GM18507 (cell line): ENCODE measurements around the gene CNPY2.
"Not testable (repeated sequence)": the region's sequence is repeated elsewhere in the genome, so short reads cannot be mapped to it uniquely, and the experiment has no call there.

Experiments used
- DNase-seq: peaks from one replicate; pipeline ENCODE4 v3.0.0; 2011; ENCODE audit warnings: low read depth; ENCODE audit not compliant: insufficient read length; ENCODE audit errors: extremely low spot score
- FAIRE-seq: peaks from 2 replicates; lab custom pipeline; 2011; peaks lifted over from hg19 to GRCh38; lab: Jason Lieb, UNC

CNPY2 gene

GRCh38 chr12:56315622-56316473, at the start of gene CNPY2:
Gene CNPY2, minus strand, starts transcription at chr12:56315988. Its CDS starts 771 bp downstream, at chr12:56315217.
- DNase-seq (peak; percentile 90), FAIRE-seq (peak; percentile 99)

GRCh38 chr12:56362130-56363059, 46.6 kb upstream of the CNPY2 start, which contains the start of gene APOF:
Gene APOF, minus strand, starts transcription at chr12:56362857. Its CDS starts 112 bp downstream, at chr12:56362745.
- DNase-seq (no peak), FAIRE-seq (no peak)

GRCh38 chr12:56361487-56362129, 45.8 kb upstream of the CNPY2 start:
- no peak for DNase-seq
- no peak for FAIRE-seq

- FAIRE-seq, result peak; percentile 99
- peak; percentile 90 for DNase-seq
Measured at GRCh38 chr12:56359851-56360767, 44.3 kb upstream of the CNPY2 start, which contains the start of gene STAT2. Gene STAT2, minus strand, starts transcription at chr12:56360107. Its CDS starts 3,536 bp downstream, at chr12:56356571.

GRCh38 chr12:56358836-56359532, 43.2 kb upstream of the CNPY2 start:
- no peak for DNase-seq
- peak; percentile 83 for FAIRE-seq

GRCh38 chr12:56351325-56351724, 35.5 kb upstream of the CNPY2 start:
- DNase-seq (no peak), FAIRE-seq (no peak)

- FAIRE-seq, result no peak
- no peak for DNase-seq
Measured at GRCh38 chr12:56350662-56351061, 34.9 kb upstream of the CNPY2 start.

- no peak for FAIRE-seq
Measured at GRCh38 chr12:56348776-56349175, 33.0 kb upstream of the CNPY2 start.

GRCh38 chr12:56347255-56347654, 31.5 kb upstream of the CNPY2 start:
- DNase-seq, result not testable (repeated sequence)
- peak; percentile 54 for FAIRE-seq

More at GRCh38 chr12:56348776-56349175, 33.0 kb upstream of the CNPY2 start:
- DNase-seq, result no peak

GRCh38 chr12:56346675-56347074, 30.9 kb upstream of the CNPY2 start:
- no peak for FAIRE-seq
- no peak for DNase-seq

- not testable (repeated sequence) for FAIRE-seq, DNase-seq
Measured at GRCh38 chr12:56342290-56342689, 26.5 kb upstream of the CNPY2 start.

GRCh38 chr12:56341616-56342015, 25.8 kb upstream of the CNPY2 start:
- no peak for DNase-seq
- FAIRE-seq, result no peak

GRCh38 chr12:56339158-56339422, 23.3 kb upstream of the CNPY2 start:
- FAIRE-seq, result no peak

GRCh38 chr12:56338308-56339157, 22.7 kb upstream of the CNPY2 start, which contains the start of gene IL23A:
Gene IL23A, plus strand, starts transcription at chr12:56338884. Its CDS starts 161 bp downstream, at chr12:56339045.
- FAIRE-seq, result peak; percentile 51

More at GRCh38 chr12:56339158-56339422, 23.3 kb upstream of the CNPY2 start:
- DNase-seq, result no peak

GRCh38 chr12:56337753-56338251, 22.0 kb upstream of the CNPY2 start:
- no peak for DNase-seq
- FAIRE-seq, result no peak

More at GRCh38 chr12:56338308-56339157, 22.7 kb upstream of the CNPY2 start, which contains the start of gene IL23A:
- no peak for DNase-seq

GRCh38 chr12:56336361-56337167, 20.8 kb upstream of the CNPY2 start:
- DNase-seq, result no peak
- FAIRE-seq, result peak; percentile 68
